ENCODE measurements around the gene ADIRF.

GRCh38 chr10:86958901-86959736, 9.2 kb upstream of the ADIRF start:
- TF ChIP-seq CTCF (IDR thresholded peaks at IDR 0.05) (no peak), ELF4 (CRISPR knock-in tag; IDR thresholded peaks at IDR 0.05; ENCODE audit: low read depth) (no peak)

Data from WTC11 (cell line).